COLO668 (cell line): ENCODE measurements around the gene MT1H.
"Not testable (repeated sequence)": the region's sequence is repeated elsewhere in the genome, so short reads cannot be mapped to it uniquely, and the experiment has no call there.

Experiments
- DNase-seq: peaks from one replicate; lab custom pipeline; 2025; ENCODE audit not compliant: unreplicated experiment; lab: John Stamatoyannopoulos, UW

The MT1H gene

DNA sequence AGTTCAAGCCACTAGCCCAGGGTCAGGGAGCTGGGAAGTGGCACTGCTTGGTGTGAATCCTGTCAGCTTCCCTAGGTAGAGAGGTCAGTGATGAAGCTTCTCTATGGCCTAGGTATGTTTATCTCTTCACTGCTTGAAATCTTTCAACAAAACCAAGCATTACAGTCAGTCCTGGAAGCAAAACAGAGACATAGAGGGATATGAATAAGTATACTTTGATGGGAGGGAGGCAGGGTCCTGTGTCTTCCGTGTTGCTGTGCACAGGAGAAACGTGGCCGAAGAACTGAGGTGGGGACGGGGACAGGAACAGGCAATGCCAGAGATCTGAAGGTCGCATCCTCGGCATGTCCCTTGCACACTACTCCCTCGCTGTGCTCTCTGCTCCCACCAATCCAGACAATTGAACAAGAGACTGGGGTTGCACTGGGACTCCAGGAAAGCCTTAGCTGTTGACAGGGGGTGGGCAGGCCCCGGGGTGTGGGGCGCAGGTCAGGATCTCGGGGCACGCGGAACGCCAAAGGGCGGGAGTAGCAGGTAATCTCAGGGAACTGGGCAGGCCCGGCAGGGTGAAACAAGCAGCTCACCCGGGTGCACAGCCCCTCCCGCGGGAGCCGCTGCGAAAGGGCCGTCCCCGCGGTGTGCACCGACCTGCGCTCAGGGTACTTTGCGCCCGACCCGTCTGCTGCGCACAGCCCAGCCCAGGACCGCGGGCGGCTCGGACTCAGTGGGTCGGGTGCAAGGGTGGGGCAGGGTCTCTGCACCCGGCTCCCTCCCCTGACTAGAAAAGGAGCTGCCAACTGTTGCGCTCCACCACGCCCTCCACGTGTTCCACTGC lies at the start of gene MT1H:
Gene MT1H, plus strand, starts transcription at position 810 of the 835 bp plus-strand sequence. CDS start 71 bp downstream, outside the sequence.
- no peak for DNase-seq

DNA sequence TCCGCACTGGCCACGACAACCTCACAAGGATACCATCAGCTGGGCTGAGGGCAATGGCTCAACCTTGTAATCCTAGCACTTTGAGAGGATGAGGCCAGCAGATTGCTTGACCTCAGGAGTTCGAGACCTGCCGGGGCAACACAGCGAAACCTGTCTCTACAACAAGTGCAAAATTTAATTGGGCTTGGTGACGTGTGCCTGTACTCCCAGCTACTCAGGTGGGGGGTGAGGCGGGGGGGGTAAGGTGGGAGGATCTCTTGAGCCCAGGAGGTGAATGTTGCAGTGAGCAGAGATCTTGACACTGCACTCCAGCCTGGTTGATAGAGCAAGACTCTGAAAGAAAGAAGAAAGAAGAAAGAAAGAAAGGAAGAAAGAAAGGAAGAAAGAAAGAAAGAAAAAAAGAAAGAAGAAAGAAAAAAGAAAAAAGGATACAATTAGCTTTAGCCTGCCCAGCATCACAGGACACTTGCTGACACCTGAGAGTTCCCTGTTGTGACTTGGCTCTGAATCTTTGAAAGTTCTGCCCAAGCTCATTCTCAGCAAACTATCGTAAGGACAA lies 49.2 kb upstream of the MT1H start:
- DNase-seq, result no peak

DNA sequence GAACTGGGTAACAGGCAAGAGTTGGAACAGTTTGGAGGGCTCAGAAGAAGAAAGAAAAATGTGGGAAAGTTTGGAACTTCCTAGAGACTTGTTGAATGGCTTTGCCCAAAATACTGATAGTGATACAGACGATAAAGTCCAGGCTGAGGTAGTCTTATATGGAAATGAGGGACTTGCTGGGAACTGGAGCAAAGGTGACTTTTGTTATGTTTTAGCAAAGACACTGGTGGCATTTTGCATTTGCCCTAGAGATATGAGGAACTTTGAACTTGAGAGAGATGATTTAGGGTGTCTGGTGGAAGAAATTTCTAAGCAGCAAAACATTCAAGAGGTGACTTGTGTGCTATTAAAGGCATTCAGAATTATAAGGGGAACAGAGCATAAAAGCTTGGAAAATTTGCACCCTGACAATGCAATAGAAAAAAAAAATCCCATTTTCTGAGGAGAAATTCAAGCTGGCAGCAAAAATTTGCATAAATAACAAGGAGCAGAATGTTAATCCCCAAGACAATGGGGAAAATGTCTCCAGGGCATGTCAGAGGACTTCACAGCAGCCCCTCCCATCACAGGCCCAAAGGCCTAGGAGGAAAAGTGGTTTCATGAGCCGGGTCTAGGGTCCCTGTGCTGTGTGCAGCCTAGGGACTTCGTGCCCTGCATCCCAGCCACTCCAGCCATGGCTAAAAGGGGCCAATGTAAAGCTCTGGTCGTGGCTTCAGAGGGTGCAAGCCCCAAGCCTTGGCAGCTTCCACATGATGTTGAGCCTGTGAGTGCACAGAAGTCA lies 47.8 kb upstream of the MT1H start:
- not testable (repeated sequence) for DNase-seq

DNA sequence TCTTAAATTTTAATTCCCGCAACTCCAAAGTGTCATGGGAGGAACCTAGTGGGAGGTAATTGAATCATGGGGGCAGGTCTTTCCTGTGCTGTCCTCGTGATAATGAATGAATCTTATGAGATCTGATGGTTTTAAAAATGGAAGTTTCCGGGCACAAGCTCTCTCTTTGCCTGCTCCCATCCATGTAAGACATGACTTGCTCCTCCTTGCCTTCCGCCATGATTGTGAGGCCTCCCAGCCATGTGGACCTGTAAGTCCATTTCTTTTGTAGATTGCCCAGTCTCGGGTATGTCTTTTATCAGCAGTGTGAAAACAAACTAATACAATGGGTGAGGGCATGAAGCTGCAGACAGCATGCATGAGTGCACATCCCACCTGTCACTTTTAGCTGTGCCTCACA lies 46.4 kb upstream of the MT1H start:
- not testable (repeated sequence) for DNase-seq

DNA sequence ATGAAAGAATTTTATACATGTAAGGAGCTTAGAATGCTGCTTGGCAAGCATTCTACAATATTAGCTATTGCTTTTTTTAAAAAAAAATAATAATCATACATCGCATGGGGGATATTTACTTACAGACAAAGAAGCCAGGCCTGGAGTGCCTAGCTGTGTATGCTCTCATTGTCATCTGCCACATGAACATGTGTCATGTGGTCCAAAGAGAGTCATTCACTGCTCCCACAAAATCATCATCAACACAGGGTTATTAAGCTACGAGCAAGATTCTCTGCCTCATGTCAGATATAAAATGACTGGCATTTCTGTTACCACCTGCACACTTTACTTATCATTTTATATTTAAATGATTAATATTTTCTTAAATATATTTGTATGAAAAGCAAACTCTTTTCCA lies 46.0 kb upstream of the MT1H start:
- no peak for DNase-seq

DNA sequence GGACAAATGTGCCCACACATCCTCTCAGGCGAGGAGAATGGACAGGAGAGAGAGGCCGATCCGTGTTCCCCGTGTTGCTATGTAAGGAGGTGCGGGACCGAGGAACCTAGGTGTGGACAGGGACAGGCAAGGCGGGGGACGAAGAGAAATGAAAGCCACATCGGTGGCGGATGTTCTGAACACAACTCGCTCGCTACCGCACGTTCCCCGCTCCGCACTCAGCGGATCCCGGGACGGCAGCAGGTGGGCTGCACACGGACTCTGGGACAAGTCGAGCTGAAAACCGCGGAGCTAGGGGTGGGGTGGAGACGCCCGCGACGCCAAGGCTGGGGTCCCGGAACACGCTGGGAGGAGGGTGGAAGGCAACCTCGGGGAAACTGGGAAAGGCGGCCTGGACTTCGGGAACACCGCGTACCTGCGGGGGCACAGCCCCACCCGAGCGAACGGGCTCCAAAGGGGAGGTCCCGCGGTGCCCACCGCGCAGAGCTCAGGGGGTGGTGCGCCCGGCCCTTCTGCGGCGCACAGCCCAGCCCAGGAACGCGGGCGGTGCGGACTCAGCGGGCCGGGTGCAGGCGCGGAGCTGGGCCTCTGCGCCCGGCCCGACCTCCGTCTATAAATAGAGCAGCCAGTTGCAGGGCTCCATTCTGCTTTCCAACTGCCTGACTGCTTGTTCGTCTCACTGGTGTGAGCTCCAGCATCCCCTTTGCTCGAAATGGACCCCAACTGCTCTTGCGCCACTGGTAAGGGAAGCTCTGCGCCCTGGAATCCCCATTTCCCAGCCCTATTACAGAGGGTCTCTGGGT lies 44.3 kb upstream of the MT1H start, which contains the start of gene MT1E:
Gene MT1E, plus strand, starts transcription at position 642 of the 803 bp plus-strand sequence. Its CDS starts 71 bp downstream, at position 713.
- peak; percentile 16 for DNase-seq

DNA sequence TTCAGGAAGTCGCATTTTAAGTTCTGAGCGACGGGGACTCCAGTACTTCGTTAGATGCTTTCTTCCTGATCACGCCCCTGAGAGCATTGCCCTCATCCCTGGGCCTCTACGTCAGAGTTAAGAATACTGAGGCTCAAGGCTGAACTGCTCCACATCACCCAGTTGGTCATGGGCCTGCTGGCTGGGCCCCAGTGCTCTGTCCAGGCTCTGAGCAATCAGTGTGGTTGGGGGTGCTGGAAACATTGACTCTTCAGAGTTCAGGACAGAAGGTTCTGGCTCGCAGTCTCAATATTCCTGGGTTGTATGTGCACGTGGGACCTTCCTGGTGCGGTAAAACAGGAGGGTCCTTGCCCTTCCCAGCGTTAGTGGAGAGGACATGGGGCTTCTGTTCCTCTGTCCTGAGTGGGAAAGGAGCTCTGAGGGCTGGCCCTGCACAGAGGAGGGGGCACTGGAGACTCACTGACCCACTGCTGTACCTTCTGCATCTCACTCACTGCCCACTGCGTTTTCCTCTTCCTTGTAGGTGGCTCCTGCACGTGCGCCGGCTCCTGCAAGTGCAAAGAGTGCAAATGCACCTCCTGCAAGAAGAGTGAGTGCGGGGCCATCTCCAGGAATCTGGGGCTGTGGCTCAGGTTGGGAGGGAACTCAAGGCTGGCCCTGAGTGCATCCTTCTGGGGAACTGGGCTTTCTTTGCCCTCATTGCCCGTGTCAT lies 43.5 kb upstream of the MT1H start:
- DNase-seq, result no peak

DNA sequence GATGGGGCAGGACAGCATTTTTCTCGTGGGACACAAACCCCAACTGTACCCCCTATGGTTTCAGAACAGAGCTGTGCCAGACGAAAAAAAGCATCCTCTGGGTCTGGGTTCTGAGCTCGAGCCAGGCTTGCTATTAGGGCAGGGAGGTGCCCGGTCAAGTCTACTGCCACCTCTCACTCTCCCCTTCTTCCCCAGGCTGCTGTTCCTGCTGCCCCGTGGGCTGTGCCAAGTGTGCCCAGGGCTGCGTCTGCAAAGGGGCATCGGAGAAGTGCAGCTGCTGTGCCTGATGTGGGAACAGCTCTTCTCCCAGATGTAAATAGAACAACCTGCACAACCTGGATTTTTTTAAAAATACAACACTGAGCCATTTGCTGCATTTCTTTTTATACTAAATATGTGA lies 42.9 kb upstream of the MT1H start:
- DNase-seq, result no peak

DNA sequence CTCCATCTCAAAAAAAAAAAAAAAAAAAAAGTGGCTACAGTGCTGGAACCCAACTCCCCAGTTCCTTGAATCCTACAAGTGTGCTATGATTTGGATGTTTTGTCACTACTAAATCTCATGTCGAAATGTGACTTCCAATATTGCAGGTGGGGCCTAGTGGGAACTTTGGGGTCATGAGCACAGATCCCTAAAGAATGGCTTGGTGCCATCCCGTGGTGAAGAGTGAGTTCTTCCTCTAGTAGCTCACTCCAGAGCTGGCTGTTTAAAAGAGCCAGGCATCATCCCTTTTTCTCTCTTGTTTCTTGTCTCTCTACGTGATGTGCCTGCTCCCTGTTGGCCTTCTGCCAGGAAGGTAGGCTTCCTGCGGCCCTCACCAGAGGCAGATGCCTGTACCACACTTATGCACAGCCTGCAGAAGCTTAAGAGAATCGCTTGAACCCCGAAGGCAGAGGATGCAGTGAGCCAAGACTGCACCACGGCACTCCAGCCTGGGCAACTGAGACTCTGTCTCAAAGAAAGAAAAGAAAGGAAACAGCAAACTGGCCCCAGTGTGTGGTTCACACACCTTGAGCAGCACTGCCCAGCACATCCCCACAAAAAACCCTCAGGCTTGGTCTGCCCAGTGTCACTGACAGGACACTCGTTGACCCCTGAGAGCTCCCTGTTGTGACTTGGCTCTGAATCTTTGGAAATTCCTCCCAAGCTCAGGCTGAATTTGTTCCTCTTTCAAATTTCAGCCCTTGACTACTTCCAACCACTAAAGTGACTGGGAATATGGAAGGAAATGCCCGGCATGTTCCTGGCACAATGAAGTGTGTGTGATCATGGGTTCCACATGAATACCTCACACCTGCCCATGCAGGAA lies 40.9 kb upstream of the MT1H start:
- no peak for DNase-seq

DNA sequence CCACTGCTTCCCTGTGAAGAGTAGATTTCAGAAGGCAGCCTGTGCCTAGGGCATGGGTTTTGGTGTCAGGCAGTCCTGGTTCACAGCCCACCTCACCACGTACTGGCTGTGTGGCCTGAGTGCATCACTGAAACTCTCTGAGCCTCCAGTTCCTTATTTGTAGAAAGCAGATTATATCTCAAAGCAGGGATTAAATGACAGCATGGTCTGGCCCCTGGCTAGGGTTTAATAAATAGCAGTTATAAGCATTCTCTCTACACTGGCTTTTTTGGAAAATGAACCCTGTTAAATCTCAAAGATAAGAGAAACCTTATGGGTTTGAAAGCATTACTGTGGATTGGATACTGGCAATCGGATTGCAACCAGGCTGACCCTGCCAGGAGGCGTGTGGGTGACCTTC lies 40.1 kb upstream of the MT1H start:
- no peak for DNase-seq

DNA sequence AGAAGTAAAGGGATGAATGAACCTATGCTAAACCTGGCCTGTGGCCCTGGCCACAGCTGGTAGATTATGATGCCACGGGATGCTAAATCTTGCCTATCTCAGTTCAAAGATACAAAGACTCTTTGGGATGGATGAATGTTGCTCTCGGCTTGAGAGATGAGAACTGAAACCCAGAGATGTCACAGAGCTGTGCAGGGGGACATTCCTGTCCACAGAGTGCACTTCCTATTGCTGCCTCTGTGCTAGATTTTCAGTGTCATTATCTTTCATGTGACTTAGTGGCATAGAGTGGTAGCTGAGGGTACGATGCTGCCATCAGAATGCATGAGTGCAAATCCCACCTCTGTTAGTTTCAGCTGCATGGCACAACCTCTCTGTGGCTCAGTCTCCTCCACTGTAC lies 39.5 kb upstream of the MT1H start:
- no peak for DNase-seq

DNA sequence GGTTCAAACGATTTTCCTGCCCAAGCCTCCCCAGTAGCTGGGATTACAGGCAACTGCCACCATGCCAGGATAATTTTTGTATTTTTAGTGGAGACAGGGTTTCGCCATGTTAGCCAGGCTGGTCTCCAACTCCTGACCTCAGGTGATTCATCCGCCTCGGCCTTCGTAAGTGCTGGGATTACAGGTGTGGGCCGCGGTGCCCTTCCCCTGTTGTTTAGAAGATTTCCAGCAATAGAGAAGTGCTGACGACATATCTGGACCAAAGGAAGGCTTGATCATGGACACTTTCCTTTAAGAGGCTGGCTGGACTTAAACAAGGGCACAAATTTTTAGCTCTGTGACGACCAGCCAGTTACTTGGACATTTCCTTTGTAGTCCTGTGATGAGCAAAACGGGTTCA lies 38.4 kb upstream of the MT1H start:
- DNase-seq, result no peak

DNA sequence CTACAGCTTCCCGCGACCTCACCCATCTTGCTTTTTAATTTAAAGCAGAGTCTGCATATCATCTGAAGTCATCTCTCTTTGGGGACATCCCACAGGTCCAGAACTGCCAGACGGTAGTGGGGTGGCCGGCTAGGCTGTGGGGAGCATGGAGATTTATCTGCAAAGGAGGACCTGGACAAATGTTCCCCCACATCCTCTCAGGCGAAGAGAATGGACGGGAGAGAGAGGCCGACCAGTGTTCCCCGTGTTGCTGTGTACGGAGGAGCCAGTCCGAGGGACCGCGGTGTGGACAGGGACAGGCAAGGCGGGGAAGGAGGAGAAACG lies 37.8 kb upstream of the MT1H start:
- no peak for DNase-seq

DNA sequence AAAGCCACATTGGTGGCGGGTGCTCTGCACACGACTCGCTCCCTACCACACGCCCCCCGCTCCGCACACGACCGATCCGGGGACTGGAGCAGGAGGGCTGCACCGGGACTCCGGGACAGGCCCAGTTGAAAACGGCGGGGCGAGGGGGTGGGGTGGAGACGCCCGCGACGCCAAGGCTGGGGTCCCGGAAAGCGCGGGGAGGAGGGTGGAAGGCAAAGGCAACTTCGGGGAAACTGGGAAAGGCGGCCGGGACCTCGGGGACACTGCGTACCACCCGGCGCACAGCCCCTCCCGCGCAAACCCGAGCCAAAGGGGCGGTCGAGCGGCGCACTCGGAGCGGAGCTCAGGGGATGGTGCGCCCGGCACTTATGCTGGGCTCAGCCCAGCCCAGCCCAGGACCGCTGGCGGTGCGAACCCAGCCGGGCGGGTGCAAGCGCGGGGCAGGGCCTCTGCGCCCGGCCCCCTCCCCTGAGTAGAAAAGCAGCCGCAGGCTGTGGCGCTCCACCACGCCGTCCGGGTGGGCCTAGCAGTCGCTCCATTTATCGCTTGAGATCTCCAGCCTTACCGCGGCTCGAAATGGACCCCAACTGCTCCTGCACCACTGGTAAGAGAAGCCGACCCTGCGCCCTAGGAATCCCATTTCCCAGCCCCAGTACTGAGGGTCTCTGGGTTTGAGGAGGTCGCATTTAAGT lies 37.3 kb upstream of the MT1H start, which contains the start of gene MT1M:
Gene MT1M, plus strand, starts transcription at position 504 of the 692 bp plus-strand sequence. Its CDS starts 73 bp downstream, at position 577.
- DNase-seq, result no peak

DNA sequence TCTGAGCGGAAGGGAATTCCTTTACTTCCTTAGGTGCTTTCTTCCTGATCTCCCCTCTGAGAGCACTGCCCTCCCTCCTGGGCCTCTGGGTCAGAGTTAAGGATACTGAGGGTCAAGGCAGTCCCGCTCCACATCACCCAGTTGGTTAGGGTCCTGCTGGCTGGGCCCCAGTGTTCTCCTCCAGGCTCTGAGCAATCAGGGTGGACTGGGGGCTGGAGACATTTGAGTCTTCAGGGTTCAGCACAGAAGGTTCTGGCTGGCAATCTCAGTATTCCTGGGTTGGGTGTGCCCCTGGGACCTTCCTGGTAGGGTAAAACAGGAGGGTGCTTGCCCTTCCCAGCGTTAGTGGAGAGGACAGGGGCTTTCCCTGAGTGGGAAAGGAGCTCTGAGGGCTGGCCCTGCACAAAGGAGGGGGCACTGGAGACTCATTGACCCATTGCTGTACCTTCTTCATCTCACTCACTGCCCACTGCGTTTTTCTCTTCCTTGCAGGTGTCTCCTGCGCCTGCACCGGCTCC lies 36.7 kb upstream of the MT1H start:
- DNase-seq, result no peak

DNA sequence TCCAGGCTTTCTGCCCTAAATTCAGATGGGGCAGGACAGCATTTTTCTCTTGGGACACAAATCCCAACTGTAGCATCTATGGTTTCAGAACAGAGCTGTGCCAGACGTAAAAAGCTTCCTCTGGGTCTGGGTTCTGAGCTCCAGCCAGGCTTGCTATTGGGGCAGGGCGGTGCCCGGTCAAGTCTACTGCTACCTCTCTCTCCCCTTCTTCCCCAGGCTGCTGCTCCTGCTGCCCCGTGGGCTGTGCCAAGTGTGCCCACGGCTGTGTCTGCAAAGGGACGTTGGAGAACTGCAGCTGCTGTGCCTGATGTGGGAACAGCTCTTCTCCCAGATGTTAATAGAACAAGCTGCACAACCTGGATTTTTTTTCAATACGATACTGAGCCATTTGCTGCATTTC lies 36.1 kb upstream of the MT1H start:
- no peak for DNase-seq

DNA sequence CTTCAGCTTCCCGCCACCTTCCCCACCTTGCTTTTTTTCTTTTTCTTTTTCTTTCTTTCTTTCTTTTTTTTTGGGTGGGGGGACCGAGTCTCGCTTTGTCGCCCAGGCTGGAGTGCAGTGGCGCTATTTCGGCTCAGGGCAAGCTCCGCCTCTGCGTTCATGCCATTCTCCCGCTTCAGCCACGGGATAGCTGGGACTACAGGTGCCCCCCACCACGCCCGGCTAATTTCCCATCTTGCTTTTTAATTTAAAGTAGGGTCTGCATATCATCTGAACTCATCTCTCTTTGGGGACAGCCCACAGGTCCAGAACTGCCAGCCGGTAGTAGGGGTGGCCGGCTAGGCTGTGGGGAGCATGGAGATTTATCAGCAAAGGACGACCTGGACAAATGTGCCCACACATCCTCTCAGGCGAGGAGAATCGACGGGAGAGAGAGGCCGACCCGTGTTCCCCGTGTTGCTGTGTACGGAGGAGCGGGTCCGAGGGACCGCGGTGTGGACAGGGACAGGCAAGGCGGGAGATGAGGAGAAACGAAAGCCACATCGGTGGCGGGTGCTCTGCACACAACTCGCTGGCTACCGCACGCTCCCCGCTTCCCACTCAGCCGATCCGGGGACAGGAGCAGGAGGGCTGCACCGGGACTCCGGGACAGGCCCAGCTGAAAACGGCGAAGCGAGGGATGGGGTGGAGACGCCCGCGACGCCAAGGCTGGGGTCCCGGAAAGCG lies 34.7 kb upstream of the MT1H start:
- DNase-seq, result no peak

DNA sequence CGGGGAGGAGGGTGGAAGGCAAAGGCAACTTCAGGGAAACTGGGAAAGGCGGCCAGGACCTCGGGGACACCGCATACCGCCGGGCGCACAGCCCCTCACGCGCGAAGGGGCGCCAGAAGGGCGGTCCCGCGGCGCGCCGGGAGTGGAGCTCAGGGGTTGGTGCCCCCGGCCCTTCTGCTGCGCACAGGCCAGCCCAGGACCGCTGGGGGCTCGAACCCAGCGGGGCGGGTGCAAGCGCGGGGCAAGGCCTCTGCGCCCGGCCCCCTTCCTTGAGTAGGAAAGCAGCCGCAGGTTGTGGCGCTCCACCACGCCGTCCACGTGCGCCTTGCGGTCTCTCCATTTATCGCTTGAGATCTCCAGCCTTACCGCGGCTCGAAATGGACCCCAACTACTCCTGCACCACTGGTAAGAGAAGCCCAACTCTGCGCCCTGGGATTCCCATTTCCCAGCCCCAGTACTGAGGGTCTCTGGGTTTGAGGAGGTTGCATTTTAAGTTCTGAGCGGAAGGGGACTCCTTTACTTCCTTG lies 34.1 kb upstream of the MT1H start:
- DNase-seq, result no peak
